Body of pancreas (tissue), 4 donors: Measurements from ENCODE around the gene SLC23A1.

Source experiments
- CTCF ChIP-seq, 7 experiments: fragments of 450-650 bp in 4 of 7; fragments of 200-600 bp in 3 of 7; sonication (generic) in 3 of 7; IDR thresholded peaks; one replicate each; pipeline ENCODE4 v1.5.1; 2016 to 2019; ENCODE audit warnings: antibody characterized with exemption in 7 of 7
- POLR2A ChIP-seq, 3 donors: fragments of 450-650 bp; IDR thresholded peaks; one replicate each; pipeline ENCODE4 v1.6.1; 2016; ENCODE audit warnings: antibody characterized with exemption in 3 of 3, mild to moderate bottlenecking in 2 of 3

GRCh38 chr5:139382807-139383206, 290 bp downstream of the SLC23A1 start:
- TF ChIP-seq CTCF (IDR thresholded peaks at IDR 0.05): no peak
- TF ChIP-seq POLR2A (IDR thresholded peaks at IDR 0.05): no peak
